Measurements from ENCODE around the gene PHF21A. TPM values are rescaled to one million over a fixed set of nuclear protein-coding genes. Genes with fewer than 3 reads are reported as not detected.

PHF21A gene
- total RNA-seq, 4 donors from 2014 or later = 12.1 to 83.3 (median 29.3) TPM

GRCh38 chr11:46112961-46113607 lies 8.2 kb downstream of the PHF21A start:
- Histone ChIP-seq H3K27me3 (no peaks in the 10 kb centered on the region), H3K9me3 (no peaks in the 10 kb centered on the region), H3K27ac (no peak overlapping the region), H3K4me1 (peaks cover 3 to 8% of the 10 kb centered on the region in 2 donors), H3K4me3 (no peak overlapping the region), H3K36me3 (no peaks in the 10 kb centered on the region)
- no peak for DNase-seq
- no peak for TF ChIP-seq POLR2A (IDR thresholded peaks at IDR 0.05)
- TF ChIP-seq, protein P1, sequence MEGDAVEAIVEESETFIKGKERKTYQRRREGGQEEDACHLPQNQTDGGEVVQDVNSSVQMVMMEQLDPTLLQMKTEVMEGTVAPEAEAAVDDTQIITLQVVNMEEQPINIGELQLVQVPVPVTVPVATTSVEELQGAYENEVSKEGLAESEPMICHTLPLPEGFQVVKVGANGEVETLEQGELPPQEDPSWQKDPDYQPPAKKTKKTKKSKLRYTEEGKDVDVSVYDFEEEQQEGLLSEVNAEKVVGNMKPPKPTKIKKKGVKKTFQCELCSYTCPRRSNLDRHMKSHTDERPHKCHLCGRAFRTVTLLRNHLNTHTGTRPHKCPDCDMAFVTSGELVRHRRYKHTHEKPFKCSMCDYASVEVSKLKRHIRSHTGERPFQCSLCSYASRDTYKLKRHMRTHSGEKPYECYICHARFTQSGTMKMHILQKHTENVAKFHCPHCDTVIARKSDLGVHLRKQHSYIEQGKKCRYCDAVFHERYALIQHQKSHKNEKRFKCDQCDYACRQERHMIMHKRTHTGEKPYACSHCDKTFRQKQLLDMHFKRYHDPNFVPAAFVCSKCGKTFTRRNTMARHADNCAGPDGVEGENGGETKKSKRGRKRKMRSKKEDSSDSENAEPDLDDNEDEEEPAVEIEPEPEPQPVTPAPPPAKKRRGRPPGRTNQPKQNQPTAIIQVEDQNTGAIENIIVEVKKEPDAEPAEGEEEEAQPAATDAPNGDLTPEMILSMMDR (IDR thresholded peaks at IDR 0.05) = no peak
- intact Hi-C loops (cut with DNase I; ENCODE audit: low total_unique reads) = no loop called here

GRCh38 chr11:46108751-46109150 lies 12.5 kb downstream of the PHF21A start:
- Histone ChIP-seq H3K27ac (no peak overlapping the region), H3K4me3 (no peak overlapping the region), H3K36me3 (no peaks in the 10 kb centered on the region), H3K9me3 (no peaks in the 10 kb centered on the region), H3K4me1 (peaks cover 0 to 10% of the 10 kb centered on the region in 2 donors), H3K27me3 (no peaks in the 10 kb centered on the region)
- intact Hi-C loops (cut with DNase I; ENCODE audit: low total_unique reads) = no loop called here
- DNase-seq = no peak
- TF ChIP-seq POLR2A (IDR thresholded peaks at IDR 0.05) = no peak
- TF ChIP-seq, protein P1 (IDR thresholded peaks at IDR 0.05) = no peak

DNA sequence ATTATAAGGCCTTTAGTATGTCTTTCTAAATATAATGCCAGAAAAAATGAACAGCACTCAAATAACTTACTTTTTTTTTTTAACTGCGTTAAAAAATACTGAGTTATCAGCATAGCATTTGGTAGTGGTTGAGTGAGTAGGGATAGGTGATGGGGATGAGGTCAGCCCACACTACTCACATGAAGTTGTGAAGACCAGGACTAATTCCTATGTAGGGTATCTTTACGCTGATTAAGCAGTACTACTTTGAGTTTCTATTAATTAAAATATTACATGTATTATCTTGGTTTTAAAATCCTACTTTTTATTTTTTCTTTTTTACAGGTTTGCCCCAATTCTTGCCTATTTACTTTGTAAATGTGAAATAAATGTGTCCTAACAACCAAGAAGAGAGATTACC lies 13.5 kb downstream of the PHF21A start:
- no peaks in the 10 kb centered on the region for H3K27me3 ChIP-seq
- no peaks in the 10 kb centered on the region for H3K36me3 ChIP-seq
- no peaks in the 10 kb centered on the region for H3K9me3 ChIP-seq
- no peak overlapping the region for H3K27ac ChIP-seq
- peaks cover 0 to 14% of the 10 kb centered on the region in 2 donors for H3K4me1 ChIP-seq
- DNase-seq = no peak
- intact Hi-C loops (cut with DNase I; ENCODE audit: low total_unique reads) = no loop called here
- H3K4me3 ChIP-seq = no peak overlapping the region
- TF ChIP-seq, protein P1 (IDR thresholded peaks at IDR 0.05) = no peak
- TF ChIP-seq POLR2A (IDR thresholded peaks at IDR 0.05) = no peak

DNA sequence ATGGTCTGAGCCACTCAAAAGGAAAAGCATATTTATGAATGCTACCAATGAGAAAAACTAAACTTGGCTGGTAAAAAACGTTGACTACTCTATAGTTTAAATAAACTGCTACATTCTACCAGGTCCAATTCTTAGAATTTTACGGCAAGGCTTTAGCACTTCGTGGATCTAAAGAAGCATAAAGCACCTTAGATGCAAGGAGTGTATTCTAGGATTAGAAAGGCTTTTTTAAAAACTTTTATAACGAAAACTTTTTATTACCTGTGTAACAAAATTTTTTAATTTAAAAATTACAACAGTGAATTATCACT lies 13.9 kb downstream of the PHF21A start:
- H3K4me1 ChIP-seq = peaks cover 0 to 14% of the 10 kb centered on the region in 2 donors
- H3K27ac ChIP-seq = no peak overlapping the region
- no peak for DNase-seq
- H3K9me3 ChIP-seq = no peaks in the 10 kb centered on the region
- intact Hi-C loops (cut with DNase I; ENCODE audit: low total_unique reads) = no loop called here
- no peak for TF ChIP-seq POLR2A (IDR thresholded peaks at IDR 0.05)
- TF ChIP-seq, protein P1 (IDR thresholded peaks at IDR 0.05) = no peak
- H3K36me3 ChIP-seq = no peaks in the 10 kb centered on the region
- H3K27me3 ChIP-seq = no peaks in the 10 kb centered on the region
- H3K4me3 ChIP-seq = no peak overlapping the region

DNA sequence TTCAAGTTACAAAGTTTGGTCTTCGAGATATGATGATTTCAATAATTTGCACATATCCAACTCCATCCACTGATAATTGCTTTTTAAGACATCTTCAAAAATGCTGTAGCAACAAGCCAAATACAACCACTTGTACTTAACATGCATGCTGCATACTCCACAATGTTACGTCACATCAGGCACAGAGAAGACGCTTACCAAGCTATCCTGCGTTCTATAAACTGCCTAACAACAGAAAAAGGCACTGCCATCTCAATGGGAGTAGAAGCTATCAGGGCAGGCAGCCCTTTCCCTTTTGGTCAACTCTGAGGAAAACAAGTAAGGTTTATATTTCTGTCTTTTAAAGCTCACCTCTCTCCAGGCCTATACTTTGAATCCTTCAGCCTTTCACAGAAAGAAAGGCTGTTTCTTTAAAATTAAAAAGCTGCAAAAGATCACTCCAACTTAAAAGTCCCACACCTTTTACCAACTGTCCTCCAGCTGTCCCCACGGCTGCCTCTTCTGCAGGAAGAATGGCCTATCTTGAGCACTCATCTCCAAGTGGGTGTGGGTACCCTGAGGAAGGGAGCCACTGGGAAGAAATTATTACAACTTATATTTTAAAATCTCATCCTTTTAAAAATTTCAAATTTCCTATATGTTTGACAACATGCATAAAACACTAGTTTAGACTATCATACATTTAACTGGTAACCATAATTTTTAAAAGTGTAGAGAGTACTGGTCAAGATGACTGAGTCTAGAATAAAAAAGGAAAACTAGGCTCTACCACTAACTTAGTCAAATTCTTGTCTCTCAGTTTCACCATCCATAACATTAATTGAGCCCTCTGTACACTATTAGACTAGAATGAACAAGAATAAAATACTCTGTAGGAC lies 14.5 kb downstream of the PHF21A start:
- Histone ChIP-seq H3K4me3 (no peak overlapping the region), H3K4me1 (peaks cover 0 to 14% of the 10 kb centered on the region in 2 donors), H3K27me3 (no peaks in the 10 kb centered on the region), H3K36me3 (no peaks in the 10 kb centered on the region), H3K9me3 (no peaks in the 10 kb centered on the region), H3K27ac (no peak overlapping the region)
- no peak for DNase-seq
- intact Hi-C loops (cut with DNase I; ENCODE audit: low total_unique reads) = no loop called here
- TF ChIP-seq, protein P1 (IDR thresholded peaks at IDR 0.05) = no peak
- no peak for TF ChIP-seq POLR2A (IDR thresholded peaks at IDR 0.05)

All from uterus (tissue), 4 donors.